ENCODE results near the gene TENT4A. TPM values are rescaled to one million over a fixed set of nuclear protein-coding genes. Genes with fewer than 3 reads are reported as not detected.

The TENT4A gene
- total and polyA plus RNA-seq, 10 of the 15 experiments (the other 5 are each of a cell fraction or from before 2014, with no cell fraction given), result 1.4 to 30.6 (median 12.5) TPM

DNA sequence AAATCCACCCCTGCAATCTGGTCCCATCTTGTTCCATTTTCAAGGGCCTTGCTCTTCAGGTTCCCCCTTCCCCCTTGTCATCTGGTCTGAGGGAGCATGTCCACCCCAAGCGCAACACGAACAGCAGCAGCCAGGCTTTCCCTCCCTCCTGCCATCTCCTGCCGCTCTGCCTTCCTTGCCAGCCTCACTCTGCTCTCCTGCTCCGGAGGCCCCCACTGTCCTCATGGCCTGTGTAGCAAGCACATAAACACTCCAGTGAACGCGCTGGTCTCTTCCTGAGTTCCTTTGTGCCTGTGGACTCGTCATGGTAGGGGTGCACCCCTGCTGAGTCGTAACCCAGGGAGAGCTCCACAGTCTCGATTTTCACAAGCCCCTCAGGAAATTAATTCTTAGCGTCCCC is 29.9 kb downstream of the TENT4A start:
- no peak for FAIRE-seq
- RAD21 ChIA-PET (ENCODE audit: unreplicated experiment), result interaction anchor here (0.9 to 1.3 kb wide), 2 partner anchors 13 to 25 kb away, joined by 3 to 4 read pairs; no protein-coding TSS in a partner anchor
- Histone ChIP-seq H3K4me1 (ENCODE audit: control insufficient read depth, insufficient read depth, low read length) (peaks cover 6% of the 10 kb centered on the region), H3K27me3 (replicated peaks in 1 of 2; ENCODE audit: control insufficient read depth in 2 of 2, insufficient read depth in 2 of 2, low read length in 1 of 2) (no peaks in the 10 kb centered on the region), H2AFZ (ENCODE audit: control insufficient read depth, low read depth, low read length) (no peak overlapping the region), H3K36me3 (ENCODE audit: control insufficient read depth in 2 of 2, insufficient read depth in 2 of 2, low read length in 1 of 2) (peaks cover 31 to 54% of the 10 kb centered on the region in 2 experiments), H3K79me2 (ENCODE audit: control insufficient read depth, insufficient read depth, low read length) (peaks cover 34% of the 10 kb centered on the region), H3K9me3 (replicated peaks; ENCODE audit: control insufficient read depth, insufficient read depth, low read length) (no peaks in the 10 kb centered on the region), H3K4me2 (ENCODE audit: control insufficient read depth, insufficient read depth) (no peak overlapping the region), H3K4me3 (no peak overlapping the region), H3K27ac (ENCODE audit: control insufficient read depth, insufficient read depth) (no peak overlapping the region), H4K20me1 (ENCODE audit: control insufficient read depth, insufficient read depth) (peaks cover 4% of the 10 kb centered on the region; the same call in 1 of the 2 replicates), H3K9ac (ENCODE audit: control insufficient read depth, insufficient read depth, low read length) (no peak overlapping the region)
- DNase-seq (ENCODE audit: low read depth, low spot score), result no peak
- CTCF ChIA-PET, result interaction anchor here (0.8 to 3.2 kb wide), 6 partner anchors 13 to 115 kb away, joined by 4 to 23 read pairs (median 6); partner anchors contain the start of gene NSUN2
- intact Hi-C loops (cut with micrococcal nuclease; ENCODE audit: unreplicated experiment), result loop anchor here (10.0 kb wide), 1 partner anchor 1248 kb away; no protein-coding TSS in a partner anchor
- SMC1A ChIA-PET (ENCODE audit: uncharacterized antibody, unreplicated experiment), result interaction anchor here (0.7 to 3.3 kb wide), 7 partner anchors 18 to 124 kb away, joined by 3 to 16 read pairs (median 4); partner anchors contain the start of genes NSUN2 and SRD5A1
- no peak for ATAC-seq
- WGBS (ENCODE audit: insufficient coverage, insufficient replicate concordance, low lambda C conversion rate, missing lambda C conversion rate), result 92% methylated on average over 10 of the region's 10 CpGs
- BruUV-seq (replicated peaks), result no TSS peak
- TF ChIP-seq SMARCA5 (IDR thresholded peaks at IDR 0.05) (no peak), WRNIP1 (IDR thresholded peaks at IDR 0.05; ENCODE audit: borderline replicate concordance, low read depth, low read length) (no peak), ZSCAN29 (IDR thresholded peaks at IDR 0.05) (no peak), CHD2 (IDR thresholded peaks at IDR 0.05; ENCODE audit: borderline replicate concordance, low read depth, low read length) (no peak), TAF1 (IDR thresholded peaks at IDR 0.05; ENCODE audit: borderline replicate concordance, low read depth, low read length) (no peak), NR2F1 (conservative IDR thresholded peaks at IDR 0.05) (no peak), NFYB (IDR thresholded peaks at IDR 0.05; ENCODE audit: insufficient read depth, low read depth, low read length) (no peak), ATF7 (IDR thresholded peaks at IDR 0.05; ENCODE audit: low read depth) (no peak), EZH2 (IDR thresholded peaks at IDR 0.05; ENCODE audit: borderline replicate concordance, control insufficient read depth, low read depth, low read length) (no peak)
- TF ChIP-seq, protein P1, sequence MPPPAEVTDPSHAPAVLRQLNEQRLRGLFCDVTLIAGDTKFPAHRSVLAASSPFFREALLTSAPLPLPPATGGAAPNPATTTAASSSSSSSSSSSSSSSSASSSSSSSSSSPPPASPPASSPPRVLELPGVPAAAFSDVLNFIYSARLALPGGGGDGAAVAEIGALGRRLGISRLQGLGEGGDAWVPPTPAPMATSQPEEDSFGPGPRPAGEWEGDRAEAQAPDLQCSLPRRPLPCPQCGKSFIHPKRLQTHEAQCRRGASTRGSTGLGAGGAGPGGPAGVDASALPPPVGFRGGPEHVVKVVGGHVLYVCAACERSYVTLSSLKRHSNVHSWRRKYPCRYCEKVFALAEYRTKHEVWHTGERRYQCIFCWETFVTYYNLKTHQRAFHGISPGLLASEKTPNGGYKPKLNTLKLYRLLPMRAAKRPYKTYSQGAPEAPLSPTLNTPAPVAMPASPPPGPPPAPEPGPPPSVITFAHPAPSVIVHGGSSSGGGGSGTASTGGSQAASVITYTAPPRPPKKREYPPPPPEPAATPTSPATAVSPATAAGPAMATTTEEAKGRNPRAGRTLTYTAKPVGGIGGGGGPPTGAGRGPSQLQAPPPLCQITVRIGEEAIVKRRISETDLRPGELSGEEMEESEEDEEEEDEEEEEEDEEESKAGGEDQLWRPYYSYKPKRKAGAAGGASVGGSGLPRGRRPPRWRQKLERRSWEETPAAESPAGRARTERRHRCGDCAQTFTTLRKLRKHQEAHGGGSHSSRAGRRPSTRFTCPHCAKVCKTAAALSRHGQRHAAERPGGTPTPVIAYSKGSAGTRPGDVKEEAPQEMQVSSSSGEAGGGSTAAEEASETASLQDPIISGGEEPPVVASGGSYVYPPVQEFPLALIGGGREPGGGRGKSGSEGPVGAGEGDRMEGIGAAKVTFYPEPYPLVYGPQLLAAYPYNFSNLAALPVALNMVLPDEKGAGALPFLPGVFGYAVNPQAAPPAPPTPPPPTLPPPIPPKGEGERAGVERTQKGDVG (CRISPR knock-in tag; IDR thresholded peaks at IDR 0.05), result no peak
- TF ChIP-seq, protein P2, sequence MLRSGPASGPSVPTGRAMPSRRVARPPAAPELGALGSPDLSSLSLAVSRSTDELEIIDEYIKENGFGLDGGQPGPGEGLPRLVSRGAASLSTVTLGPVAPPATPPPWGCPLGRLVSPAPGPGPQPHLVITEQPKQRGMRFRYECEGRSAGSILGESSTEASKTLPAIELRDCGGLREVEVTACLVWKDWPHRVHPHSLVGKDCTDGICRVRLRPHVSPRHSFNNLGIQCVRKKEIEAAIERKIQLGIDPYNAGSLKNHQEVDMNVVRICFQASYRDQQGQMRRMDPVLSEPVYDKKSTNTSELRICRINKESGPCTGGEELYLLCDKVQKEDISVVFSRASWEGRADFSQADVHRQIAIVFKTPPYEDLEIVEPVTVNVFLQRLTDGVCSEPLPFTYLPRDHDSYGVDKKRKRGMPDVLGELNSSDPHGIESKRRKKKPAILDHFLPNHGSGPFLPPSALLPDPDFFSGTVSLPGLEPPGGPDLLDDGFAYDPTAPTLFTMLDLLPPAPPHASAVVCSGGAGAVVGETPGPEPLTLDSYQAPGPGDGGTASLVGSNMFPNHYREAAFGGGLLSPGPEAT (IDR thresholded peaks at IDR 0.05; ENCODE audit: low read depth), result no peak
- POLR2A ChIA-PET, result no interaction called here
- in situ Hi-C loops (cut with MboI), result loop anchor here (10.0 kb wide), 1 partner anchor 1258 kb away; no protein-coding TSS in a partner anchor
